ENCODE results near the gene ZNF3. TPM values are rescaled to one million over a fixed set of nuclear protein-coding genes. Genes with fewer than 3 reads are reported as not detected.

Gene ZNF3
- total RNA-seq, 1 donor: 24.3 TPM

DNA sequence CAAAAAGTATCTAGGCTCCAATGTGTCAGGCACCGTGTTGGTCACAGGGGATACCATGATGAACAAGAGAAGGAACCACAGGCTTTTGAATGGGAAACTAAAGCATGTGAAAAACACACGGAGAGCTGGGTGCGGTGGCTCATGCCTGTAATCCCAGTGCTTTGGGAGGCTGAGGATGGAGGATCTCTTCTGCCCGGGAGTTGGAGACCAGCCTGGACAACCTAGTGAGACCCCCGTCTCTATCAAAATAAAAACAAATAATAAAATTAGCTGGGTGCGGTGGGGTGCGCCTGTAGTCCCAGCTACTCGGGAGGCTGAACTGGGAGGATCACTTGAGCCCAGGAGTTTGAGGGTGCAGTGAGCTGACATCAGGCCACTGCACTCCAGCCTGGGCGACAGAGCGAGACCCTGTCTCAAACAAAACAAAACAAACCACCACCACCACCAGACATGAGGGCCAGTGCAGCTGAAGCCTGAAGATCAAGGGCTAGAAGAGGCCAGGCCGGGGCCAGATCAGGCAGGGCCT lies 6.6 kb upstream of the ZNF3 start:
- peak overlapping the region; percentile 96 for H3K4me3 ChIP-seq (ENCODE audit: low read depth, low read length)
- DNase-seq (ENCODE audit: low read depth): no peak
- TF ChIP-seq, protein P1, sequence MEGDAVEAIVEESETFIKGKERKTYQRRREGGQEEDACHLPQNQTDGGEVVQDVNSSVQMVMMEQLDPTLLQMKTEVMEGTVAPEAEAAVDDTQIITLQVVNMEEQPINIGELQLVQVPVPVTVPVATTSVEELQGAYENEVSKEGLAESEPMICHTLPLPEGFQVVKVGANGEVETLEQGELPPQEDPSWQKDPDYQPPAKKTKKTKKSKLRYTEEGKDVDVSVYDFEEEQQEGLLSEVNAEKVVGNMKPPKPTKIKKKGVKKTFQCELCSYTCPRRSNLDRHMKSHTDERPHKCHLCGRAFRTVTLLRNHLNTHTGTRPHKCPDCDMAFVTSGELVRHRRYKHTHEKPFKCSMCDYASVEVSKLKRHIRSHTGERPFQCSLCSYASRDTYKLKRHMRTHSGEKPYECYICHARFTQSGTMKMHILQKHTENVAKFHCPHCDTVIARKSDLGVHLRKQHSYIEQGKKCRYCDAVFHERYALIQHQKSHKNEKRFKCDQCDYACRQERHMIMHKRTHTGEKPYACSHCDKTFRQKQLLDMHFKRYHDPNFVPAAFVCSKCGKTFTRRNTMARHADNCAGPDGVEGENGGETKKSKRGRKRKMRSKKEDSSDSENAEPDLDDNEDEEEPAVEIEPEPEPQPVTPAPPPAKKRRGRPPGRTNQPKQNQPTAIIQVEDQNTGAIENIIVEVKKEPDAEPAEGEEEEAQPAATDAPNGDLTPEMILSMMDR (IDR thresholded peaks at IDR 0.05; ENCODE audit: insufficient read depth, low read length): no peak

DNA sequence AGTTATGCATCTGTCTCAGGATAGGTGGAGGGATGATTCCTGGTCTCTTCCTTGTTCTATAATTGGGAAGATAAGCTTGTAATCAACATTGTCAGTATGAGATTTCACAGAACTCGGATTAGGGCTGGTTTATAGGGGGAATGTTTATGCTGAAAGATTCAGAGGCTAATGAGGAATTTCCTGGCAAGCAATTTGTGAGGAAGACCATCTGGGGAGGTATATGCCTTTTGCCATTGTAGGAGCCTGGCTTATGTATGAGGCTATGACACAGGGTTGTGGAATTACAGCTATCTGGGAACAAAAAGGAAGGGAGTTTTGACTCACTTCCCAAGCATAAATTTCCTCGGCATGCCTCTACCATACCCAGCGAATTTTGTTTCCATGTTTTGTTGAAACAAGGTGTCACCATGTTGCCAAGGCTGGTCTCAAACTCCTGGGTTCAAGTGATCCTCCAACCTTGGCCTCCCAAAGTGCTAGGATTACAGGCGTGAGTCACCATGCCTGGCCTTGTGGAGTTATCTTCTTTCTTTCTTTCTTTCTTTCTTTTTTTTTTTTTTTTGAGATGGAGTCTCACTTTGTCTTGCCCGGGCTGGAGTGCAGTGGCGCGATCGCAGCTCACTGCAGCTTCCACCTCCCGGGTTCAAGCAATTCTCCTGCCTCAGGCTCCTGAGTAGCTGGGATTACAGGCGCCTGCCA lies 5.7 kb upstream of the ZNF3 start:
- TF ChIP-seq, protein P1 (IDR thresholded peaks at IDR 0.05; ENCODE audit: insufficient read depth, low read length): no peak
- peak; percentile 100 for DNase-seq (ENCODE audit: low read depth)
- no peak overlapping the region for H3K4me3 ChIP-seq (ENCODE audit: low read depth, low read length)

DNA sequence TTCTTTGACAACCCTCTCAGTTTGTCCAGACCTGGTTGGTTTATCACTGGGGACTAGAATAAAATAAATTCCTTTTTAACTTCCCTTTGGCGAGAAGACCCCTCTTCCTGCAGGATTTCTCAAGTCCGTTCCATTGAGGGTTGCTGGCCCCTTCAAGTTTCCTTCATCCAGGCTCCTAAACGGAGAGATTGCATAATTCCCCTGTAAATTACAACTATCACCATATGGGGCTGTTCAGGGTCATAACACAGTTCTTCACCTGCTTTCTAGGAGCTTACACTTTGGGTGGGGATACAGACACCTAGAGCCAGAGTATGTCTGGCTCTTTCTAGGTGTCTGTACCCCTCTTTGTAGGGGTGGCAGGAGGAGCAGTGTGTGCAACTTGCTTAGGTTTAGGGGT lies 4.0 kb upstream of the ZNF3 start:
- TF ChIP-seq, protein P1 (IDR thresholded peaks at IDR 0.05; ENCODE audit: insufficient read depth, low read length): no peak
- DNase-seq (ENCODE audit: low read depth): no peak
- H3K4me3 ChIP-seq (ENCODE audit: low read depth, low read length): no peak overlapping the region

DNA sequence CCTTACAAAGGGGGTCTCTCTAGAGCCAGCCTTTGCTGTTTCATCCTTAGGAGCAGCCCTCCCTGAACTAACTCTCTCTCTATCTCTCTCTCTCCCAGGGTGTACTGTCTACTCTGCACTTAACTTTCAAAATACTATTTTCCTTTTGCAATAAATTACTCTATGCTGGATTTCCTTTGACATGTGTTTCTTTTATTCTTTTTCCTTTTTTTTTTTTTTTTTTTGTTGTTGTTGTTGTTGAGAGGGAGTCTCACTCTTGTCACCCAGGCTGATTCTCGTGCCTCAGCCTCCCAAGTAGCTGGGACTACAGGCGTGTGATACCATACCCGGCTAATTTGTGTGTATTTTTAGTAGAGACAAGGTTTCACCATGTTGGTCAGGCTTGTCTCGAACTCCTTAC lies 1.5 kb upstream of the ZNF3 start:
- H3K4me3 ChIP-seq (ENCODE audit: low read depth, low read length): no peak overlapping the region
- DNase-seq (ENCODE audit: low read depth): no peak
- TF ChIP-seq, protein P1 (IDR thresholded peaks at IDR 0.05; ENCODE audit: insufficient read depth, low read length): no peak

DNA sequence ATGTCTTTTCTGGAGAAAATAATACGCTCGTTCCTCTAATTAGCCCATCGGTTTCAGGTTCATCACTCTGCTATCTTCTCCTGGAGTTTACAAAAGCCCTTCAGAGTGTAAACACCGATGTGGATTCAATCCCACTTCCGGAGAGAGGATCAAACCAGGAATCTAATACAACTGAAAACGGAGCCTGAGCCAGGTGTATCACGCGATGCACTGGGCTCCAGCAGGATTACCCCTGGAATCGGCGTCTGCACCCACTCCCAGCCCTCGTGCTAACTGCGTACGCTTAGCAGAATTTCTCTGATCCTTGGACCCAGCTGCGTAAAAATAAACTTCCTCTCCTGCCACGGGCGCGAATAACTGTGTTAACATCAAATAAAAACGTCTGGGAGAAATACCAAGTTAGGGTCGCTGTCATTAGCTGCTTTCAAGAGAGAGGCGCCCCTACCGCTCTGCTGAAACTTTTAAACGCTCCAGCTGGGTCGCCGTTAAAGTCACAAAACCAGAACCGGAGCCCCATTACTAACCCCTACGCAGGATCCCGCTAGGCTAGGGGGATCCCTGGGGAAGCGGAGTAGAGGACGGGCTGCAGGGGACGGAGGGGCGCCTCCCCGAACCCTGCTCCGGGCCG lies 502 bp downstream of the ZNF3 start:
- no peak for DNase-seq (ENCODE audit: low read depth)
- H3K4me3 ChIP-seq (ENCODE audit: low read depth, low read length): peak overlapping the region; percentile 98
- TF ChIP-seq, protein P1 (IDR thresholded peaks at IDR 0.05; ENCODE audit: insufficient read depth, low read length): no peak

DNA sequence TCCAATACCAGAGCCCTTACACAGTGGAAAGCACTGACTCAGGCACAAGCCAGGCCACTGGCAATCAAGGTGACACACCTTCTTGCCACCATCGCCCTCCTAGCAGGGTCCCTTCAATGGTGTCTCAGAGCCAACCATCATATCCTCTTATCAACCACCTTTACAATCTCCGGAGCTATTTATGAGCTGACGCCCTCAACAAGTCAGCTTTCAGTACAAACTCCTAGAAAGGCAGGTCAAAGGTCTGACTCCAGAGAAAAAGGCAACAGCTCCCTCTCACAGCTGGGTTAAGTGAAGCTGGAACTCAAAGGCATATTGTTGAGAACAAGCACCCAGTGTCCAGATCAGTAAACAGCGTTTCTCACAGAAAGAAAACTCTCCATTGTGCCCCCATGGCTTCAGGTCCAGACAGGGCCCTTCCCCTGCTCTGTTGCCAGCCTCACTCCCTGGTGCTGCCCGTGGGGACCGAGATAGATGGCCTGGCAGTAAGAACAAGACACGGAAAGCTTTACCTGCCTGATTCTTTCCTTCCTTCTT lies 2.4 kb downstream of the ZNF3 start:
- no peak for DNase-seq (ENCODE audit: low read depth)
- TF ChIP-seq, protein P1 (IDR thresholded peaks at IDR 0.05; ENCODE audit: insufficient read depth, low read length): no peak
- H3K4me3 ChIP-seq (ENCODE audit: low read depth, low read length): no peak overlapping the region

All from fibroblast of the aortic adventitia (primary cell).